ENCODE data around the gene ABCC12. TPM values are rescaled to one million over a fixed set of nuclear protein-coding genes. Genes with fewer than 3 reads are reported as not detected.
A peak's percentile ranks its signal among the peaks of the same experiment; 100 is the strongest.

ABCC12 gene
- total and polyA plus RNA-seq, 8 donors, result 0.06 to 0.26 (median 0.18) TPM; not detected in 2

DNA sequence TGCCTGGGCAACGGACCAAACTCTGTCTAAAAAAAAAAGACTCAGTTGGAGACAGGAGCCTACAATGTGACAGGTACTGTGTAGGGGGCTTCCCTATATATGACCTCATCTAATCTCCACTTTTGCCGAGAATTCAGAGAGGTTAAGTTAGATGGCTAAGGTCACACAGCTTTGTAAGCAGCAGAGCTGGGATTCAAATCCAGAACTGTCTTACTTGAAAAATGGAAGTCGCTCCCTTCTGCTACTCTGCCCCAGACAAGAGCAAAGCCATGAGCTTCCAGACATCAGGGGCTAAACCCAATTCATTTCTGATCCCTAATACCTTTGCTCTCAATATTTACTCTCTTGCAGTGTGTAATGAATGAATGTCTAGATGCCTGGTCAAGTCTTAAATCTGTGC lies 41.5 kb upstream of the ABCC12 start:
- intact Hi-C loops (cut with DNase I), result no loop called here
- Histone ChIP-seq H3K4me1 (no peaks in the 10 kb centered on the region), H3K27me3 (no peaks in the 10 kb centered on the region), H3K9me3 (no peaks in the 10 kb centered on the region), H3K36me3 (no peaks in the 10 kb centered on the region), H3K4me3 (no peak overlapping the region), H3K27ac (no peak overlapping the region)
- no peak for ATAC-seq
- TF ChIP-seq, protein P1, sequence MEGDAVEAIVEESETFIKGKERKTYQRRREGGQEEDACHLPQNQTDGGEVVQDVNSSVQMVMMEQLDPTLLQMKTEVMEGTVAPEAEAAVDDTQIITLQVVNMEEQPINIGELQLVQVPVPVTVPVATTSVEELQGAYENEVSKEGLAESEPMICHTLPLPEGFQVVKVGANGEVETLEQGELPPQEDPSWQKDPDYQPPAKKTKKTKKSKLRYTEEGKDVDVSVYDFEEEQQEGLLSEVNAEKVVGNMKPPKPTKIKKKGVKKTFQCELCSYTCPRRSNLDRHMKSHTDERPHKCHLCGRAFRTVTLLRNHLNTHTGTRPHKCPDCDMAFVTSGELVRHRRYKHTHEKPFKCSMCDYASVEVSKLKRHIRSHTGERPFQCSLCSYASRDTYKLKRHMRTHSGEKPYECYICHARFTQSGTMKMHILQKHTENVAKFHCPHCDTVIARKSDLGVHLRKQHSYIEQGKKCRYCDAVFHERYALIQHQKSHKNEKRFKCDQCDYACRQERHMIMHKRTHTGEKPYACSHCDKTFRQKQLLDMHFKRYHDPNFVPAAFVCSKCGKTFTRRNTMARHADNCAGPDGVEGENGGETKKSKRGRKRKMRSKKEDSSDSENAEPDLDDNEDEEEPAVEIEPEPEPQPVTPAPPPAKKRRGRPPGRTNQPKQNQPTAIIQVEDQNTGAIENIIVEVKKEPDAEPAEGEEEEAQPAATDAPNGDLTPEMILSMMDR (IDR thresholded peaks at IDR 0.05), result no peak
- no peak for DNase-seq

GRCh38 chr16:48194828-48195556 lies 39.2 kb upstream of the ABCC12 start:
- peak in 2 of 4 donors; percentile 36 to 58 for DNase-seq
- H3K36me3 ChIP-seq, result no peaks in the 10 kb centered on the region
- no peaks in the 10 kb centered on the region for H3K27me3 ChIP-seq
- intact Hi-C loops (cut with DNase I), result no loop called here
- H3K4me1 ChIP-seq, result no peaks in the 10 kb centered on the region
- TF ChIP-seq, protein P1 (IDR thresholded peaks at IDR 0.05), result no peak
- no peak for ATAC-seq
- H3K9me3 ChIP-seq, result no peaks in the 10 kb centered on the region
- no peak overlapping the region for H3K27ac ChIP-seq
- H3K4me3 ChIP-seq, result no peak overlapping the region

- H3K9me3 ChIP-seq, result no peaks in the 10 kb centered on the region
- intact Hi-C loops (cut with DNase I), result no loop called here
- ATAC-seq (no peak), DNase-seq (no peak)
- TF ChIP-seq, protein P1 (IDR thresholded peaks at IDR 0.05), result no peak
- no peaks in the 10 kb centered on the region for H3K27me3 ChIP-seq
- H3K4me3 ChIP-seq, result no peak overlapping the region
- no peak overlapping the region for H3K27ac ChIP-seq
- H3K36me3 ChIP-seq, result no peaks in the 10 kb centered on the region
- peaks cover 0 to 7% of the 10 kb centered on the region in 2 donors for H3K4me1 ChIP-seq
Measured at GRCh38 chr16:48193846-48194245, 38.1 kb upstream of the ABCC12 start.

DNA sequence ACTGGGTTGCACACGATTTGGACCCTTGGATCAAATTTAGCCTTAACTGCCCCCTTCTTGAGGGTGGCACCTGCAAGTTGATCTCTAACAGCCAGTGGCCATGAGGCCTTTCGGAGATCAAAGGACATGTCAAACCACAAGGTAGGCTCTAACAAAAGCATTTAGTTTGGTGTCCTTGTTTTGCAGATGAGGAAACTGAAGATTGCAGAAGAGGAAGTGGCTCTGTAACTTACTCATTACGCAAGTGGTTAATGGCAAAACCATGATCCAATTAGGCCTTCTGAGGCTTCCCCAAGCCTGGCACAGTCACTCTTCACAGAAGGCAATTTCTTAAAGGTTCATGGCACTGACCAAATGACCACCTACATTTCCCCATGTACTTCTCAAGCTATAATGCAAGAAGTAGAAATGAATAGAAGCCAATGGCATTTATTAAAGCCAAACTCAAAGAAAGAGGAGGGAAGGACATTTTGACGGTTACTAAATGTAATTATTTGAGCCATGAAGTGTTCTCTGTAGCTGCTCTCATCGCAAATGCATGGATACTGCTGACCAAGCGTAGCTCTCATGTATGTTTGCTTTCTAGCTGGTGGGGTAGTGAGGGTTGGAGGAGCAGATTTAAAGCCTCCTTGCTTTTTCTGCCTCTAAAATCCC lies 32.8 kb upstream of the ABCC12 start:
- H3K4me3 ChIP-seq, result no peak overlapping the region
- DNase-seq (no peak), ATAC-seq (peak; percentile 50)
- peak overlapping the region in 1 of 2 donors; percentile 78 for H3K27ac ChIP-seq
- intact Hi-C loops (cut with DNase I), result no loop called here
- H3K4me1 ChIP-seq, result peaks cover 0 to 22% of the 10 kb centered on the region in 2 donors
- H3K36me3 ChIP-seq, result no peaks in the 10 kb centered on the region
- H3K27me3 ChIP-seq, result no peaks in the 10 kb centered on the region
- H3K9me3 ChIP-seq, result no peaks in the 10 kb centered on the region
- TF ChIP-seq, protein P1 (IDR thresholded peaks at IDR 0.05), result no peak

GRCh38 chr16:48187779-48188178 lies 32.0 kb upstream of the ABCC12 start:
- no peaks in the 10 kb centered on the region for H3K36me3 ChIP-seq
- intact Hi-C loops (cut with DNase I), result no loop called here
- DNase-seq (no peak), ATAC-seq (no peak)
- H3K4me1 ChIP-seq, result peaks cover 0 to 22% of the 10 kb centered on the region in 2 donors
- TF ChIP-seq, protein P1 (IDR thresholded peaks at IDR 0.05), result no peak
- no peaks in the 10 kb centered on the region for H3K27me3 ChIP-seq
- H3K27ac ChIP-seq, result peak overlapping the region in 1 of 2 donors; percentile 78
- H3K9me3 ChIP-seq, result no peaks in the 10 kb centered on the region
- H3K4me3 ChIP-seq, result no peak overlapping the region
